Measurements from ENCODE around the gene PLAC9.
"Not testable (repeated sequence)": the region's sequence is repeated elsewhere in the genome, so short reads cannot be mapped to it uniquely, and the experiment has no call there.

The PLAC9 gene, protein sequence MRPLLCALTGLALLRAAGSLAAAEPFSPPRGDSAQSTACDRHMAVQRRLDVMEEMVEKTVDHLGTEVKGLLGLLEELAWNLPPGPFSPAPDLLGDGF

GRCh38 chr10:80132299-80133139 lies at the start of gene PLAC9:
PLAC9 (plus strand) TSS chr10:80132730; CDS start chr10:80132763, 33 bp downstream.
- no peak for DNase-seq (ENCODE audit: low read depth in 2 of 2)

GRCh38 chr10:80090121-80090520 lies 42.4 kb upstream of the PLAC9 start:
- DNase-seq (ENCODE audit: low read depth in 2 of 2) = no peak

DNA sequence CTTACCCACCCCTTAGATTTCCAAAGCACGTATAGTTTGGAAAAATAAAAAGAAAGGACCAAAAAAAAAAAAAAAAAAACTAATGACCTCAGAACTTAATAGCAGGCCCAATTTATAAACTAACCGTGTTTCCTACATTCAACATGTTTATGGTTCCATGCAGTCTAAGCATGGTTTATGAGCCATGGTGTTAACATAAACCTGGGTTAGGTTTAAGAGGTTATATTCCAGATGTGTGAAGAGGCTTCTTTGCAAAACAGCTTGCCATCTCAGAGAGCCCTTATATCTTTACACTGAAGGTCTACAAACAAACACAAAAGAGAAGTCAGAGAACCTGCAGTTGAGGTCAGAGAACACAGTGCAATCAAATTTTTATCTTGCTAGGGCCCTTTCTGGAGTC lies 38.3 kb upstream of the PLAC9 start:
- DNase-seq (ENCODE audit: low read depth in 2 of 2) = no peak

DNA sequence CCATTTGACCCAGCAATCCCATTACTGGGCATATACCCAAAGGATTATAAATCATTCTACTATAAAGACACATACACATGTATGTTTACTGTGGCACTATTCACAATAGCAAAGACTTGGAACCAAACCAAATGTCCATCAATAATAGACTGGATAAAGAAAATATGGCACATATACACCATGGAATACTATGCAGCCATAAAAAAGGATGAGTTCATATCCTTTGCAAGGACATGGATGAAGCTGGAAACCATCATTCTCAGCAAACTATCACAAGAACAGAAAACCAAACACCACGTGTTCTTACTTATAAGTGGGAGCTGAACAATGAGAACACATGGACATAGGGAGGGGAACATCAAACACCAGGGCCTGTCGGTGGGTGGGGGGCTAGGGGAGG lies 34.3 kb upstream of the PLAC9 start:
- not testable (repeated sequence) for DNase-seq (ENCODE audit: low read depth in 2 of 2)

DNA sequence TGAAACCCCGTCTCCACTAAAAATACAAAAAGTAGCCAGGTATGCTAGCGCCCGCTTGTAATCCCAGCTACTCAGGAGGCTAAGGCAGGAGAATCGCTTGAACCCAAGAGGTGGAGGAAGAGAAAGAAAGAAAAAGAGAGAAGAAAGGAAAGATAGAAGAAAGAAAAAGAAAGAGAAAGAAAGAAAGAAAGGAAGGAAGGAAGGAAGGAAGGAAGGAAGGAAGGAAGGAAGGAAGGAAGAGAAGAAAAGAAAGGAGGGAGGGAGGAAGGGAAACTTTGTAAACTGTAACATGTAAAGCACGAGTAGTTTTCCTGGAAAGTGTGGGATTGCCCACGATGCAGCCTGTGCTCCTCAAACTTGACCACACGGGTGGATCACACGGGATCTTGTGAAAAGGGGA lies 33.2 kb upstream of the PLAC9 start:
- DNase-seq (ENCODE audit: low read depth in 2 of 2) = not testable (repeated sequence)

DNA sequence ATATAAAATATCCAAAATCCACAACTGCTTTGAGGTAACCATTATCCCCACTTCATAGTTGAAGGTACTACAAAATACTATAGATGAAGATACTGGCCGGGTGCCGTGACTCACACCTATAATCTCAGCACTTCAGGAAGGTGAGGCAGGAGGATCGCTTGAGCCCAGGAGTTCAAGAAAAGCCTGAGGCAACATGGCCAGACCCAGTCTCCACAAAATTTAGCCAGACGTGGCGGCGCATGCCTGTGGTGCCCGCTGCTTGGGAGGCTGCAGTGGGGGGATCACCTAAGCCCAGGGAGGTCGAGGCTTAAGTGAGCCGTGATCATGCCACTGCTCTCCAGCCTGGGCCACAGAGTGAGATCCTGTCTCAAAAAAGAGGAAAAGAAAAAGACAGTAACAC lies 32.4 kb upstream of the PLAC9 start:
- DNase-seq (ENCODE audit: low read depth in 2 of 2) = no peak

GRCh38 chr10:80100861-80101695 lies 31.5 kb upstream of the PLAC9 start:
- DNase-seq (ENCODE audit: low read depth in 2 of 2) = no peak

- DNase-seq (ENCODE audit: low read depth in 2 of 2) = no peak
Observed at GRCh38 chr10:80104066-80104926, 28.2 kb upstream of the PLAC9 start.

DNA sequence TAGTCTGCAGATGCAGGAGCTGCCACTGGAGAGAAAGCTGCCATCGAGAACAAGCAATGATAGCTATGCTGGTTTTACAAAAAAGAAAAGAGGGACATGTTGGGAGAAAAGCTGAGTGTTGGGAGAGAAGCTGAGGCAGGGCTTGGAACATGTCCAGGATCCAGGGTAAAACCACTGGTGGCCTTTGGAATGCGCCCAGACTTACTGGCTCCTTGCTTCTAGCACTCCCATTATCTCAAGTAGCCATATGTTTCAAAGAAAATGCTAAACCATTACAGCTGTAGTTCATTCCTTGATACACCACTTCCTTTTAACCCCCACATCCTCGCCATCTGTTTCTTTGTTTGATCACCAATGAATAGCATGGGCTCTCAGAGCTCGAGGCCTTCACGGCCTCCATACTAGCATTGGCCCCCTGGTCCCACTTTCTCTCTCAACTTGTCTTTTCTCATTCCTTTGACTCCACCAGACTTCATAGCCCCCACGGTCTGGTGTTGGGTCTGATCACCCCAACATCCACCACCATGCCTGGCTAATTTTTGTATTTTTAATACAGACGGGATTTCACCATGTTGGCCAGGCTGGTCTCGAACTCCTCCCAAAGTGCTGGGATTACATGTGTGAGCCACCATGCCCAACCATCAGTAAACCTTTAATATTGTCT lies 23.8 kb upstream of the PLAC9 start:
- DNase-seq (ENCODE audit: low read depth in 2 of 2) = no peak

GRCh38 chr10:80110986-80111385 lies 21.5 kb upstream of the PLAC9 start:
- no peak for DNase-seq (ENCODE audit: low read depth in 2 of 2)

DNA sequence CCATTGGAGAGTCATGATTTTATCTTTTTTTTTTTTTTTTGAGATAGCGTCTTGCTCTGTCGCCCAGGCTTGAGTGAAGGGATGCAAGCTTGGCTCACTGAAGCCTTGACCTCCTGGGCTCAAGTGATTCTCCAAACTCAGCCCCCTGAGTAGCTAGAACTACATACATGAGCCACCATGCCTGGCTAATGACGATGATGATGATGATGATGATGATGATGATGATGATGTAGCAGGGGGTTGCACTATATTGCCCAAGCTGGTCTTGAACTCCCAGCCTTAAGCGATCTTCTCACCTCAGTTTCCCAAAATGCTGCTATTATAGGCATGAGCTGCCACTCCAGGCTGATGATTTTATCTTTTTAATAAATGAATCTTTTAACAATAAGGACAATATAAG lies 13.9 kb upstream of the PLAC9 start:
- no peak for DNase-seq (ENCODE audit: low read depth in 2 of 2)

DNA sequence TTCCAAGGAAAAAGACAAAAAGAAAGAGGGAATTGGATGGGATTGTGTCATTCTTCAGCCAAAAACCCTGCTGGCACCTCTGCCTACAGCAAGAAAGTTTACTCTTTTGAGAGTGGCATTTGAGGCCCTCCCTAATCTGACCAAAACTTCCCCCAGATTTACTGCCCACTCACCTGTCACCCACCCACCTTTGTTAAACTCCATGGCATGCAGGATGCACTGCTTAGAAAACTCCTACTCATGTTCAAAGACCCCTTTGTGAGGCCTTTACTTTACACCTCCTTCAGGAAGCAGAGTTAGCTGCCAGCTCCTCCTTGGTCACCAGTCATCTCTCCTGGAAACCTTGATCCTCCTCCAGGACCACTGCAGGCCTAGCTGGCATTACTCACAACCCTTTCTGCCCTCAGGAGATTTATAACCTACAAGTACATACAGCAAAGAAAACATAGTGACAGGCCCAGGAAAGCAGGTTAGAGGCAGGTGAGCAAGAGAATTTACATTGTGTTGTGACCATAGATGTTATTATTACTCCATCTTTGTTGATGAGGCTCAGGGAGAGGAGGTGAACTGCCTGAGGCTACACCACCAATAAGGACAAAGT lies 10.3 kb upstream of the PLAC9 start:
- DNase-seq (ENCODE audit: low read depth in 2 of 2) = no peak

DNA sequence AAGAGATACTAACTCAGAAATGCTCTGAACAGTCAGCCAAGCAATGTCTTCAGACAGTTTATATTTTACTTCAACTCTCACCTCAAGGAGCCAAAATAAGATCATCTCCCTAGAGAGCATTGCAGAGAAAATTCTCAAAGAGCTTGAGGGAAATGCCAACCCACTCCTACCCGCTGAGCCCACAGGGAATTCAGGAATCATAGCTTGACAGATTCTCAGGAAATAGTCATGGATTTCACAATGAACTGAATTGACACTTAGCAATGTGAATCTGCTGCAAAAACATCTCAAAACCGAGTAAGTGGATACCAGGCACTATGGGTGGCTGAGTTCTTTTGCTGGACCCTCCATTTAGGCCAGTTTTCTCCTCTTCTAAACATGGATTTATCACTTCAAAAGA lies 9.8 kb upstream of the PLAC9 start:
- DNase-seq (ENCODE audit: low read depth in 2 of 2) = no peak

DNA sequence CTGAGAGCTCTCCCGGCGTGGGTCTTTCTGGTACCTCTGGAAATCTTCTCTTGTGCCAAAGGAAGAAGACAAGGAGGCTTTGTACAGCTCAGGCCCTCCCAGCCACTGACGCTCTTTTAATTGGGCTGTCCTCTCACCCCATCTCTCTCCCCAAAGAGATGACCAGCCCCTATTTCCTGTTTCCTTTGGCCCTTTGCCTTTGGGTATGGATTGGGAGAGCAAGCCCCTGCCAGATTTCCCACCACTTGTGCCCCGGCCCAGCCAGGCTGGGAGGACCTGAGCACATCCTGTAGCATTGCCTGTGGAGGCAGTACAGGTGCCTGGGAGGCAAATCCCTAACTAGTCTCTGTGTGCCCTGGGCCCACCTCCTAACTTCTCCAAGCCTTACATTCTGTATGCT lies 5.7 kb upstream of the PLAC9 start:
- DNase-seq (ENCODE audit: low read depth in 2 of 2) = no peak

DNA sequence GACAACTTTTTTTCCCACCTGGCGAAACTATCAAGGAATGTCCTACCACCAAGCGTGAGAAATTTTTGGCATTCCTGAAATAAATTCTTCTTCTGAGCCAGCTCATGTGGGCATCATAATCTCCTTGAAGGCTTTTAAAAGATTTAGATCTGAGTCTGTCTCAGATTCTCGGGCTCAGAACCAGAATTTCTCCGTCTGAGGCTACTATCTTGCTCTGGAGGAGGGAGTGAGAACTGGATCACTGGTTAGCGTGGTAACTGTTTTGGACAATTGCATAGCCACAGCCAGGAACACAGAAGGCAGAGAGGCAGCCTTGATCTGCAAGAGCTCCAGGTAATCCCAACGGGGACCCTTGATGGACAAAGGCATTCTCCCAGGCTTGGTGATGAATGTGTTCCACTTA lies 1.0 kb upstream of the PLAC9 start:
- no peak for DNase-seq (ENCODE audit: low read depth in 2 of 2)

DNA sequence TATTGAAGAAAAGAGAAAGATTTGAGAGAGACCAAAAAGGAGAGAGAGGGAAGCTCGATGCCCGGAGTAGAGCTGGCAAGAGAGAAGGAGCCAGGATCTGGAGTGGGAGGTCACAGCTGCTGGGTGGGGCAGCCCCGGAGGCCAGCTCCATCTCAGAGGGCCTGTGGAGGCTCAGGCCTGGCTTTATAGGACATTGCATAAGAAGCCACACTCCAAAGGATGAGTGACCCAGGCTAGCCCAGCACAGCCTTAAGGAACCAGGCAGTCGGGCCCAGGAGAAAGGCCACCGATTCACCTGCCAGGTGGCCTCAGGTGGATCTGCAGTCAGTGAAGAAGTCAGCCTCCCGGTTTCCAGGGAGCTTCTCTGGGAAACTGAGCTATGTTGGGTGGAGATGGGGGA lies 676 bp downstream of the PLAC9 start:
- no peak for DNase-seq (ENCODE audit: low read depth in 2 of 2)

GRCh38 chr10:80133687-80134086 lies 1.2 kb downstream of the PLAC9 start:
- not testable (repeated sequence) for DNase-seq (ENCODE audit: low read depth in 2 of 2)

GRCh38 chr10:80136134-80136571 lies 3.6 kb downstream of the PLAC9 start:
- no peak for DNase-seq (ENCODE audit: low read depth in 2 of 2)

DNA sequence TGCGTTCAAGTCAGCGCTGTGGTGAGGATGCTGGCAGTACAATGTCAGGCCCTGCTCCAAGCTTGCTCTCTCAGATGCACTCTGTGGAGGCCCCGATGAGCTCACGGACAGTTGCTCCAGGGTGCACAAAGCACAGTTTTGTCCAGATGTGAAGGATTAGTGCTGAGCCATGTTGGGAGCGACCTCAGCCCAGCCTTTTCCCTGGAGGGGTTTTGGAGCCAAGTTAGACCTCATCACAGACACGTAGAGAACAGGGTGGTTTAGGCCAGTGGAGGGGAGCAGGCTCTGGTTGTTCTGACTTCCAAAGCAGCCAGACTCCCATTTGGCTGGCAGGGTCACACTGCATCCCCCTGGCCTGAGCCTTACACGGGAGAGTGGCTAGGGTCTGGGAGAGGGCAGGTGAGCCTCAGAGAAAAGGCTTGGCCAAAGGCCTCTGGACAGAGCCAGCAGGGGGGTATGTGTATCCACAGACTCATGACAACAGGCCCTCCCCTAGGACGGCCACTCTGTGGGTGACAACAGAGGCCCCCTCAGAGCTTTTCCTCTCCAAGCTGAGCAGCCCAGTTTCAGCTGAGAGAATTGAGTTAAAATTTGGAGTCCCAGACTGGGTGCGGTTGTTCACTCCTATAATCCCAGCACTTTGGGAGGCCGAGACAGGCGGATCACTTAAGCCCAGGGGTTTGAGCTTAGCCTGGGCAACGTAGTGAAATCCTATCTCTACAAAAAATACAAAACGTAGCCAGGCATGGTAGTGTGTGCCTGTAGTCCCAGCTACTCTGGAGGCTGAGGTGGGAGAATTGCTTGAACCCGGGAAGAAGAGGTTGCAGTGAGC lies 4.7 kb downstream of the PLAC9 start:
- DNase-seq (ENCODE audit: low read depth in 2 of 2) = no peak

GRCh38 chr10:80137920-80138319 lies 5.4 kb downstream of the PLAC9 start:
- no peak for DNase-seq (ENCODE audit: low read depth in 2 of 2)

Data from stimulated activated CD8-positive, alpha-beta memory T cell treated with anti-CD3 and anti-CD28 coated beads, Interleukin-15, amount 100 ng/mL, for 4 hours (primary cell).